GM12878 (cell line): ENCODE data around the gene GNAT3. TPM values are rescaled to one million over a fixed set of nuclear protein-coding genes. Genes with fewer than 3 reads are reported as not detected.

ENCODE experiments used
- ATAC-seq: fragments of 200-7000 bp; cut with Tn5 transposase; 3 replicates; pipeline ENCODE4 v1.9.1; 2020; ENCODE audit warnings: mild to moderate bottlenecking, moderate library complexity
- BruUV-seq: library from RNA; stranded (reverse); fragments of 400-500 nt; replicated peaks from 2 replicates; lab custom pipeline; 2021; lab: Mats Ljungman, UMichigan
- CTCF ChIA-PET: fragments of 300-600 bp; sonication (Branson Sonifier 250); formaldehyde crosslinking; extraction: SDS; loops from one replicate; lab custom pipeline; 2021; ENCODE audit warnings: inconsistent platforms; lab: Yijun Ruan, JAX
- POLR2A ChIA-PET: fragments of 350-600 bp; formaldehyde crosslinking; extraction: SDS; loops from one replicate; lab custom pipeline; 2021; ENCODE audit warnings: inconsistent platforms; lab: Charles Lee
- RAD21 ChIA-PET: fragments of 300-600 bp; sonication (Branson Sonifier 250); formaldehyde crosslinking; loops from one replicate; lab custom pipeline; 2023; ENCODE audit warnings: antibody characterized with exemption; ENCODE audit not compliant: unreplicated experiment; lab: Charles Lee
- SMC1A ChIA-PET: fragments of 300-600 bp; sonication (Branson Sonifier 250); formaldehyde crosslinking; loops from one replicate; lab custom pipeline; 2023; ENCODE audit not compliant: unreplicated experiment, uncharacterized antibody; lab: Charles Lee
- DNase-seq: peaks from one replicate; pipeline ENCODE4 v3.0.0-alpha.2; 2011; ENCODE audit warnings: low read depth, low spot score
- FAIRE-seq: peaks from 3 replicates; lab custom pipeline; 2011; peaks lifted over from hg19 to GRCh38; lab: Jason Lieb, UNC
- H2AFZ ChIP-seq: 2 replicates; pipeline ENCODE4 v1.6.0; 2011; ENCODE audit warnings: low read depth, low read length, control low read depth; ENCODE audit not compliant: control insufficient read depth
- H3K27ac ChIP-seq: 2 replicates; pipeline ENCODE4 v1.5.1; 2011; ENCODE audit warnings: control low read depth; ENCODE audit not compliant: control insufficient read depth, insufficient read depth
- H3K27me3 ChIP-seq, 2 experiments: replicated peaks in 1 of 2; 2 replicates each; pipeline versions ENCODE4 v1.6.0 to v1.6.1; 2011; ENCODE audit warnings: low read length in 1 of 2; ENCODE audit not compliant: control insufficient read depth in 2 of 2, insufficient read depth in 2 of 2
- H3K36me3 ChIP-seq, 2 experiments: 2 replicates each; pipeline ENCODE4 v1.5.1; 2011; ENCODE audit warnings: low read length in 1 of 2; ENCODE audit not compliant: control insufficient read depth in 2 of 2, insufficient read depth in 2 of 2
- H3K4me1 ChIP-seq: 2 replicates; pipeline ENCODE4 v1.6.1; 2011; ENCODE audit warnings: mild to moderate bottlenecking, low read length, moderate library complexity, mixed read lengths; ENCODE audit not compliant: control insufficient read depth, insufficient read depth
- H3K4me2 ChIP-seq: 2 replicates; pipeline ENCODE4 v1.6.0; 2011; ENCODE audit warnings: control low read depth; ENCODE audit not compliant: control insufficient read depth, insufficient read depth
- H3K4me3 ChIP-seq: fragments of 200-600 bp; sonication (generic); 2 replicates; pipeline ENCODE4 v1.5.1; 2016
- H3K79me2 ChIP-seq: 2 replicates; pipeline ENCODE4 v1.6.0; 2011; ENCODE audit warnings: low read length; ENCODE audit not compliant: control insufficient read depth, insufficient read depth
- H3K9ac ChIP-seq: 2 replicates; pipeline ENCODE4 v1.8.0; 2011; ENCODE audit warnings: low read length, control low read depth, mixed read lengths; ENCODE audit not compliant: control insufficient read depth, insufficient read depth
- H3K9me3 ChIP-seq: replicated peaks from 3 replicates; pipeline ENCODE4 v1.5.1; 2011; ENCODE audit warnings: mild to moderate bottlenecking, low read length; ENCODE audit not compliant: control insufficient read depth, insufficient read depth
- H4K20me1 ChIP-seq: 2 replicates; pipeline ENCODE4 v1.6.0; 2011; ENCODE audit not compliant: control insufficient read depth, insufficient read depth
- ASH2L ChIP-seq: fragments of 300-600, 200-600 bp; sonication (generic); IDR thresholded peaks from 2 replicates; pipeline ENCODE4 v1.6.1; 2017; ENCODE audit warnings: low read depth, mild to moderate bottlenecking, borderline replicate concordance
- PRDM15 ChIP-seq: fragments of 450-650 bp; formaldehyde crosslinking; IDR thresholded peaks from 2 replicates; pipeline ENCODE4 v1.4.0; 2020; ENCODE audit warnings: mild to moderate bottlenecking, moderate library complexity
- SIN3A ChIP-seq: IDR thresholded peaks from 2 replicates; pipeline ENCODE4 v1.6.1; 2012; ENCODE audit warnings: low read depth, low read length, improper control_type of control experiment
- WGBS: methylation state at CpG from one replicate; pipeline ENCODE4 v1.1.6; 2016; ENCODE audit warnings: low lambda C conversion rate; ENCODE audit not compliant: insufficient replicate concordance, insufficient coverage; ENCODE audit errors: missing lambda C conversion rate; 5-methylcytosine and 5-hydroxymethylcytosine counted together
- in situ Hi-C: fragments of 300-500 bp; cut with MboI; formaldehyde crosslinking; loops from 9 replicates; pipeline ENCODE4 v1.14.3; 2018; ENCODE audit warnings: mixed read lengths
- intact Hi-C: fragments of 100-400 bp; cut with micrococcal nuclease; formaldehyde crosslinking; loops from one replicate; pipeline ENCODE4 v1.14.2; 2022; ENCODE audit not compliant: unreplicated experiment
- polyA plus RNA-seq, 11 experiments: library from polyadenylated mRNA; depleted of rRNA in 4 of 11; unstranded in 6 of 11; stranded (reverse) in 5 of 11; fragments of >200 nt; fragmentation: Nextera tagmentation in 4 of 11; fragmentation: Illumina TruSeq in 1 of 11; extraction: Ambion mirVana in 4 of 11; extraction: Trizol in 1 of 11; gene quantifications; 1 replicate in 1 of 11; 2 replicates in 10 of 11; pipeline versions ENCODE4 v1.2.1 to v1.2.3, GENCODE V29; 2011 to 2016; ENCODE audit warnings: inconsistent platforms in 2 of 11, missing spikeins in 2 of 11, low read depth in 1 of 11
- total RNA-seq, 4 experiments: library from RNA; depleted of rRNA in 3 of 4; stranded (reverse); fragments of >200 nt in 3 of 4; fragmentation: Illumina TruSeq in 1 of 4; extraction: Trizol in 1 of 4; gene quantifications; 2 replicates each; pipeline versions ENCODE4 v1.2.1 to v1.2.3, GENCODE V29; 2013 to 2021

The GNAT3 gene
- total and polyA plus RNA-seq, 10 of the 15 experiments (the other 5 are each of a cell fraction or from before 2014, with no cell fraction given): 1.7 to 8.3 (median 5.8) TPM; not detected in 1

- no peak for FAIRE-seq
These were observed 79.7 kb downstream of the GNAT3 start for GRCh38 chr7:80432166-80432565.

GRCh38 chr7:80429181-80429580, 82.7 kb downstream of the GNAT3 start:
- Histone ChIP-seq H3K27ac (no peak overlapping the region), H3K27me3 (no peaks in the 10 kb centered on the region; a peak in 1 of 4 replicates), H4K20me1 (no peaks in the 10 kb centered on the region), H3K79me2 (no peaks in the 10 kb centered on the region), H3K9ac (no peak overlapping the region), H3K9me3 (no peaks in the 10 kb centered on the region), H3K4me1 (no peaks in the 10 kb centered on the region), H2AFZ (no peak overlapping the region), H3K4me2 (no peak overlapping the region), H3K4me3 (no peak overlapping the region), H3K36me3 (no peaks in the 10 kb centered on the region)
- no TSS peak for BruUV-seq
- TF ChIP-seq PRDM15 (CRISPR knock-in tag) (no peak), SIN3A (no peak)
- RAD21 ChIA-PET: interaction anchor here (1.2 to 2.1 kb wide), 2 partner anchors 230 to 233 kb away, joined by 5 to 6 read pairs; no protein-coding TSS in a partner anchor
- SMC1A ChIA-PET: interaction anchor here (1.0 to 1.3 kb wide), 3 partner anchors 8 to 1041 kb away, joined by 3 to 4 read pairs (median 3); no protein-coding TSS in a partner anchor
- POLR2A ChIA-PET: no interaction called here
- CTCF ChIA-PET: interaction anchor here (0.6 to 1.9 kb wide), 5 partner anchors 8 to 236 kb away, joined by 3 to 8 read pairs (median 5); no protein-coding TSS in a partner anchor
- 0% methylated on average over 1 of the region's 1 CpG for WGBS
- FAIRE-seq: no peak
- in situ Hi-C loops: loop anchor here (10.0 kb wide), 1 partner anchor 226 kb away; no protein-coding TSS in a partner anchor
- DNase-seq: no peak
- ATAC-seq: no peak
- intact Hi-C loops: loop anchor here (5.0 to 10.0 kb wide), 2 partner anchors 253 to 1026 kb away; no protein-coding TSS in a partner anchor

More at GRCh38 chr7:80432166-80432565, 79.7 kb downstream of the GNAT3 start:
- H3K79me2 ChIP-seq: no peaks in the 10 kb centered on the region
- intact Hi-C loops (no loop called here), in situ Hi-C loops (no loop called here)
- ChIA-PET POLR2A (no interaction called here), SMC1A (no interaction called here), CTCF (no interaction called here)
- H3K4me1 ChIP-seq: no peaks in the 10 kb centered on the region
- no TSS peak for BruUV-seq
- no peaks in the 10 kb centered on the region for H3K9me3 ChIP-seq
- no peak overlapping the region for H3K9ac ChIP-seq
- no peak overlapping the region for H2AFZ ChIP-seq
- H3K36me3 ChIP-seq: no peaks in the 10 kb centered on the region
- no peak for ATAC-seq
- H3K27me3 ChIP-seq: no peaks in the 10 kb centered on the region; a peak in 1 of 4 replicates
- no peak for TF ChIP-seq ASH2L
- TF ChIP-seq, all 136 proteins: peak for 0
- Histone ChIP-seq H3K4me2 (no peak overlapping the region), H4K20me1 (no peaks in the 10 kb centered on the region), H3K27ac (no peak overlapping the region), H3K4me3 (no peak overlapping the region)
- WGBS: 44% methylated on average over 1 of the region's 1 CpG
- DNase-seq: no peak
- RAD21 ChIA-PET: no interaction called here
